Activated CD4-positive, alpha-beta T cell treated with anti-CD3 and anti-CD28 coated beads, Interleukin-10, Interleukin-2, amounts not matched to agents 100 ng/mL and 50 ng/mL, durations not matched to agents 16 hours and 8 hours (primary cell): Measurements from ENCODE around the gene TNIP3.
A peak's percentile ranks its signal among the peaks of the same experiment; 100 is the strongest.
"Not testable (repeated sequence)": the region's sequence is repeated elsewhere in the genome, so short reads cannot be mapped to it uniquely, and the experiment has no call there.

Experiments
- DNase-seq: peaks from one replicate; pipeline ENCODE4 v3.0.0-alpha.2; 2020

The TNIP3 gene

GRCh38 chr4:121177246-121178137, 13.4 kb upstream of the TNIP3 start:
- DNase-seq: no peak

- no peak for DNase-seq
These were observed 12.2 kb upstream of the TNIP3 start for GRCh38 chr4:121176082-121176934.

GRCh38 chr4:121171477-121171876, 7.4 kb upstream of the TNIP3 start:
- not testable (repeated sequence) for DNase-seq

GRCh38 chr4:121168446-121169281, 4.5 kb upstream of the TNIP3 start:
- DNase-seq: no peak

DNA sequence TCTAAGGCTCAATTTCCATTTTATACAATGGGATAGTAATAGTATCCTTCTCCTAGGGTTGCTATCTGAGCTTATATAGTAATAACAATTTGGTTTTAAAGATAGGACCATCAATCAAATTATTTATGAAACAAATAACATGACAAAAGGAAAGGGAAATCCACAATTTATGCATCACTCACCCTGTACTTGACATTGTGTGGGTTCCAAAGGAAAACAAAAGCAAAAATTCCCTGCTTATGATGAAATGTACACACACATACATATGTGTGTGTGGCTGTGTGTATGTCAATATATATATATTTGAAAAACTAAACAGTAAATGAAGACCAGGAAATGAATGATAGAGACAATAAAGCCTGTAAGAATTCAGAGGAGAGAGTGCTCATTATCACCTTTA, 2.9 kb upstream of the TNIP3 start:
- no peak for DNase-seq

DNA sequence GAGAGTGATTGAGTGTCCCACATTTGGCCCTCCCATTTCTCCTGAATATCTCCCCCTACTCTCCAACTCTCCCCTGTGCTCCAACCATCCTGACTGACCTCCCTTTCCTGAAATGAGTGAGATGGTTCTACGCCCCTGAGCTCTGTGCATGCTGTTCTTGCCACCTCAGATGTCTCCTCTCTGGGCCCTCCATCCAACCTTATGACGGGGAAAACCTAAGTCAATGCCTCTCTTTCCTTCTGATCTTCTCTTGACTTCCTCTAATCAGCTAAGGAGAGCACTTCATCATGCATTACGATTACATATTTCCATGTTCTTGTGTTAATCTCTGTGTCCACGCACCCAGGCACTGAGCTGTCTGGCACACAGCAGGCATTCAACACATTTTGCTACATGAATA, 1.1 kb upstream of the TNIP3 start:
- DNase-seq: no peak

- peak; percentile 38 for DNase-seq
These were observed 7.0 kb downstream of the TNIP3 start for GRCh38 chr4:121156822-121157769.

- DNase-seq: no peak
These were observed 8.2 kb downstream of the TNIP3 start for GRCh38 chr4:121155893-121156292.

- DNase-seq: peak; percentile 89
These were observed 10.0 kb downstream of the TNIP3 start for GRCh38 chr4:121154103-121154515.

DNA sequence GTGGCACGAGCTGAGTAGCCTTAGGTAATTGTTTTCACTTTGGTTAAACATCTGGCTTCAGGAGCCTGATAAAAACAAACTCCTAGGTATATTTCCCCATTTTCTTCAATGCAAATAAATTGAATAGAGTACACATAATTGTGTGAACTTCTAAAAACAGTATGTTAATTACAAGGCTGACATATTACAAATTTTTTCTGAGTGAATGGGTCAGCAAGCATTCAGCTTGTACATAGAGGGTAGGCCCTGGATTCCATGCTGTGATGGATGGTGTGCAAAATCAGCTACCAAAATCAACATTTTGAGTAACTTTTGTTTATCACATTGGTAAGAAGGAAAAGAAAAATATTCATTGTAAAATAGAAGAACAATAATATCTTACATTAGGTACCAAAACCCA, 12.2 kb downstream of the TNIP3 start:
- DNase-seq: no peak

GRCh38 chr4:121150486-121150885, 13.6 kb downstream of the TNIP3 start:
- peak; percentile 45 for DNase-seq

GRCh38 chr4:121150003-121150402, 14.1 kb downstream of the TNIP3 start:
- DNase-seq: no peak

GRCh38 chr4:121148621-121149020, 15.5 kb downstream of the TNIP3 start:
- no peak for DNase-seq

DNA sequence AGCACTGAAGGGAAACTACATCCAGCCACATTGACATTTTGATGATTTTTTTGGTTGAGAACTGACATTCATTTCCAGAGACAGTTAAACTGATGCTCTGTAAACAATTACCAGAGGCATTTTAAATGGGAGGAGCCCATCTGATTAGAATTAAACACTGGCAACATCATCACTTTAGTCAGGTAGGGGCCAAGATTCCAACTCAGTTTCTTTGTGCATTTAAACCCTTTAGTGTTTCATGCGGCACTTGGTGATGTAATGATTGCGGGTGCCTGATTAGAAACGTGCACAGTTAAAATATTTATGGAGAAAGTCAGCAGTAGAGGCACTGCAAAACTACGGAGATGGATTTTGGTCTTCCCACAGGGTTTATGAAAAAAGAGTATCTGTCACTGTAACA, 16.1 kb downstream of the TNIP3 start:
- DNase-seq: no peak

DNA sequence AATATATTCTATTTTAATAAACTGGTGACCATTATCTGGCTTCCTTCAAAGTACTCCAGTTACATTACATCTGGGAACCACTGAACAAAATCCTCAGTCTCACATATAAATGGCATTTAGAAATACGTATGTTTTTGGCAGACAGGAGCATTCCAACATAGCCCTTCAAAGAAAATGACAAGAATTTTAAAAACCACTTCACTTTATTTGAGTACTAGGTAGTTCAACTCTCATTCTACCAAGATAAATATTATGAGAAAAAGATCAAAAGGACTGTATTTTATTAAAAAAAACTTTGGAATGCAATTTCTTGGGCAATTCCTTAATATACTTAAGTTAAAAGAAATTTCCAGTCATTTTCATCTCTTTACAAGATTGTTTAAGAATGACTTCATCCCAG, 17.6 kb downstream of the TNIP3 start:
- DNase-seq: no peak

- DNase-seq: no peak
These were observed 18.7 kb downstream of the TNIP3 start for GRCh38 chr4:121145430-121145829.

GRCh38 chr4:121144021-121144420, 20.1 kb downstream of the TNIP3 start:
- DNase-seq: no peak

- no peak for DNase-seq
These were observed 21.0 kb downstream of the TNIP3 start for GRCh38 chr4:121143131-121143530.

- no peak for DNase-seq
These were observed 23.2 kb downstream of the TNIP3 start for GRCh38 chr4:121140716-121141460.

GRCh38 chr4:121139533-121140222, 24.4 kb downstream of the TNIP3 start:
- peak; percentile 10 for DNase-seq
